Limb (tissue), 2 donors: ENCODE measurements around the gene PLEKHM3.
A peak's percentile ranks its signal among the peaks of the same experiment; 100 is the strongest.

Experiments used
- DNase-seq, 2 donors: peaks; one replicate each; pipeline ENCODE4 v3.0.0-alpha.2; 2016; ENCODE audit errors: extremely low spot score in 2 of 2

PLEKHM3 gene

DNA sequence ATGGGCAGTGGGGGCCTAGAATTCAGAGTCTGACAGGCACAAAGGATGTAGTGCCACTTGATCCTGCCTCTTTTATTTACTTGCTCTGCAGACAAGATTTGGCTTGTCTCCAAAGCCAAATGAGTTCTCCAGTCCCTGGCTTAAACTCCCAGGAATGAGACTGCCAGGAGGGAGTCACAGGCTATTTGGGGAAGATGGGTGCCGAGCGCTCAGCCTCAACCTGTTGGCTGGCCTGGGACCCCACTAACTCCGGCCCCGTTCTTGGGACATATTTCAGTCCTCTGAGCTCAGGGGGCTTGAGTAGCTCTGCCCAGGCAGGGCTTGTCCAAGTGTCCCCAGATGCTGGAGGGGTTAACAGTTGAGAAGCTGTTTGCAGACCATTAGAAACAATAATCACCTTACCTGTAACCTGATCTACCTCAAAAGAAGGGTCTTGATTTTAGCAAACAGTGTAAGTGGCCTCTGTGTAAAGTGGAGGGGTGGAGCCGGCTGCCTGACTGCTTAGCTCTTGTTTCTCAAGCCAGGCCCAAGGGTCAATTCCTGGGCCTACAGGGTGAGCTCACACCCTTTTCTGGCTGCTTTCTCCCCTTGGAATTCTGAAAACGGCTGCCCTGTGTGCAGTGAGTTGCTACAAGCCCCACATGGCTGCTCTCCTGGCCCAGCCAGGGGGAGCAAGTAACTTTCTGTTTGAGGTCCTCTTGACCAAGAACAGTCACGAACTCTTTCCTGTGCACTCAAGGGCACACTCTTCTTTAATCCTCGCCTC lies 228.6 kb downstream of the PLEKHM3 start:
- no peak for DNase-seq

DNA sequence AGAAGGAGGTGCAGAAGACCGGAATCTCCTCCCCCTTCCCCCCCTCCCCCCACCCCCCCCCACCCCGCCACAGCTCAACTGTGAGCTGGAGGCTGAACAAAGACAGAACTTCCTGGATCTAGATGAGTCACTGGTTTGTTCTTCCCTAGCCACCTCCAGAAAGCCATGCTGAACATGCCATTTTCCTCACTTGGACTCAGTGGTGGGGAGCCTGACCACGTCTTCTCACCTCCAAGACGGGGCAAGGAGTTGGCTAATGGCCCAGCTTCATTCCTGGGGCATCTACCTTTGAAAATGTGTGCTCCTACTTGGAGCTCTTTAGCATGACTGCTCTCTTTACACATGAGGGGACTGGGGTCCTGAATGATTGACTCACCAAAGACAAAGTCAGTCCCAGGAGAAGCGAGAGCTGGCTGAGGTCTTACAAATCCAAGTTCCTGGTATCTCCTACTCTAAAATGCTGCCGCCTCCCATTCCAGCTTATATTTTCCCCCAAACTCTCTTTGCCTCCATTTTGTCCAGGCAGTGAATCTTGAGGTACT lies 233.0 kb downstream of the PLEKHM3 start:
- DNase-seq = no peak

DNA sequence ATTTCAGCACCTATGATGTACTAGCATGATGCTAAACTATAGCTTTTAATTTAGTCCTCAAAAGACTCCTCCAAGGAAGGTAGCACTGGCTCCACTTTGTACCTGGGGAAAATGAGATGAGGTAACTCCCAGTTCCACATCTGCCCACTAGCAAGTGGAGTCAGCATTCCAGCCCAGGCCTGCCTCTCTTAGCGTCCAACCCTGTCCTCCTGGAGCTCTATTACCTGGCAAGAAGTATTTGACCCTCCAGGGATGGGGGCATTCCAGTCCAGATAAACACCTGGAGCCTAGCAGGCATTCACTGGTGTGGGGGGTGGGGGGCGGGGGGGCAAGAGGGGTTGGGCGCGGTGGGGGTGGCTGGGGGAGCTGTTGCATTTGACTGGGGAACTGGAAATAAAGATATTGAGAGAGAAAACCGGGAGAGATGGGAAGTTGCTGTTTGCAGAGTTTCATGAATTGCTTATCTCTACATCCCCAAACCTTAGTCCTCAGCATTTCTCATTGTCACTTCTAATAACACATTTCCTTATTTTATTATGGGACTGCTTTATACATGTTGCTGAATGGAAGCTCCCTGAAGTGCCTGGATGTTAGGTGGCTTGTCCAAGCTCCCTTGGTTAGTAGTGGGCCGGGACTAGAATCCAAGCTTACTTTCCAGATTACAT lies 233.6 kb downstream of the PLEKHM3 start:
- DNase-seq = no peak

DNA sequence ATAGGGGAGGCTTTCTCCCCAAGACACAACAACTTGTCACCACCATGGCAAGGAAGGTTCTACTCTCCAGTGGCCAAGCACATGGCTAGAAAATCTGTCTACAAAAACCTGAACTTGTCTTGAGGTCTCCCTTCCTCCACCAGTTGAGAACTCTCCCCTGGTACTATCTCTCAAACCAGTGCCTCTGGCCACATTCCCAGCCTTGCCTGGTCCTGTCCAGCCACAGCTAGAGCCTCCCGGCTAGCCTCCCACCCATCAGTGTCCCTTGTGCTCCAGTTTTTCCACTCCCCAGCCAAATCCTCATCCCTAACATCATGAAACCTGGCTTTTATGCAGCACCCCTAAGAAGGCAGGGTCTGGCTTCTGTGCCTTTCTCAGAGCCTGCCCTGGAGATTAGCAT lies 234.4 kb downstream of the PLEKHM3 start:
- no peak for DNase-seq

DNA sequence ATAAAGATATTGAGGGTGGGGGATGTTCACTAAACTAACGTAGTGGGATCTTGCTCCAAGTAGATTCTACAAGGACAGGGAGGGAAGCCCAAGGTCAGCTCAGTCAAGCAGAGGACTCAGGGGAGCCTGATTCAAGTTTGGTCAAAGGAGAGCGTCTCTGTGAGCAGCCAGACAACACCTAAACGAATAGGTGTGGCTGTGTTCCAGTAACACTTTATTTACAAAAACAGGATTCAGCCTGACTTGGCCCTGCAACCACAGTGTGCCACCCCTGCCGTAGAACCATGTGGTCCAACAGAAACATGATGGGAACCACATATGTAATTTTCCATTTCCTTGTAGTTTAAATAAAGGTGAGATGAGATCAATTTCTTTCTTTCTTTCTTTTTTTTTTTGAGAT lies 237.5 kb downstream of the PLEKHM3 start:
- no peak for DNase-seq

DNA sequence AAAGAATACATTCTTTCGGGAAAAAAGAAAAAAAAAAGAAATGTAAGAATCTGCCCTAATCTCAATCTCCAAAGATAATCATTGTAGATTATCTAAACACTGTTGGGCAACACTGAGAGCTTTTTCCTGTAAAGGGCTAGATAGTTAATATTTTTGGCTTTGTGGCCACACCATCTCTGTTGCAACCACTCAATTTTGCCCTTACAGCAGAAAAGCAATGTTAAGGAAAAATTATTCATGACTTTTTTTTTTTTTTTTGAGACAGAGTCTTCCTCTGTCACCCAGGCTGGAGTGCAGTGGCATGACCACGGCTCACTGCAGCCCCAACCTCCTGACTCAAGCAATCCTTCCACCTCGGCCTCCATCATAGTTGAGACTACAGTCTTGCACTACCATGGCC lies 238.3 kb downstream of the PLEKHM3 start:
- no peak for DNase-seq

DNA sequence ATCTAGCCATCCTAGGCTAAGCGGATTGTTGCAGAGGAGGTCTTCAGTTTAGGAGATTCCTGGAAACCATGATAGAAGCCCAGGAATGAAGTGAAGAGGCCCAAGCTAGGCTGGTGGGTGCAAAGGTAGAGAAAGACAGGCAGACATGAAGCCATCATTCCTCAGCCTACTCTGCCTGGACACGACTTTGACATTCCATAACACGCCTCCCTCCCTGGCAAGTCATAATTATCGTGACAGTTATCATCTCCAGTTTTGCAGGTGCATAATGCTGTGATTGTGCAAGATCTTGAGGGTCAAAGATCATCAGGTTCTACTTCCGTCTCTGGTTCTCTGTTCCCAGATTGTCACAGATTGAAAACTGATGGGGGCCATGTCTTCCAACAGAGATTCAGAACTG lies 240.4 kb downstream of the PLEKHM3 start:
- DNase-seq = no peak

DNA sequence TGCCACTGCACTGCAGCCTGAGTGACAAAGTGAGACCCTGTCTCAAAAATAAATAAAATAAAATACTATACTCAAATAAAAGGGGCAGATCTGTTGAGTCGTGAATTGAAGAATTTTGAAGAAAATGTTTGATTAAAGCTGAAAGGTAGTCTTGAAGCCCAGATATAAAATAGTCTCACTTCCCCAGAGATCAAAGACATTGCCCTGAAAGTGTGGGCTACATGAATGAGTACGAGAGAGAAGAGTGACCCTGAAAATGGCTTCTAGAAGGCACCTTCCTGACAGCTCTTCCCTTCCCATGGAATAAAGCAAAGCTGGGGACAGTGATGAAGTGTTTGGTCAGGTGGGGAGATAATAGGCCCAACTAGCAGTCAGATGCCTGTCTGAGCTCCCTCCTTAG lies 241.8 kb downstream of the PLEKHM3 start:
- DNase-seq = no peak

DNA sequence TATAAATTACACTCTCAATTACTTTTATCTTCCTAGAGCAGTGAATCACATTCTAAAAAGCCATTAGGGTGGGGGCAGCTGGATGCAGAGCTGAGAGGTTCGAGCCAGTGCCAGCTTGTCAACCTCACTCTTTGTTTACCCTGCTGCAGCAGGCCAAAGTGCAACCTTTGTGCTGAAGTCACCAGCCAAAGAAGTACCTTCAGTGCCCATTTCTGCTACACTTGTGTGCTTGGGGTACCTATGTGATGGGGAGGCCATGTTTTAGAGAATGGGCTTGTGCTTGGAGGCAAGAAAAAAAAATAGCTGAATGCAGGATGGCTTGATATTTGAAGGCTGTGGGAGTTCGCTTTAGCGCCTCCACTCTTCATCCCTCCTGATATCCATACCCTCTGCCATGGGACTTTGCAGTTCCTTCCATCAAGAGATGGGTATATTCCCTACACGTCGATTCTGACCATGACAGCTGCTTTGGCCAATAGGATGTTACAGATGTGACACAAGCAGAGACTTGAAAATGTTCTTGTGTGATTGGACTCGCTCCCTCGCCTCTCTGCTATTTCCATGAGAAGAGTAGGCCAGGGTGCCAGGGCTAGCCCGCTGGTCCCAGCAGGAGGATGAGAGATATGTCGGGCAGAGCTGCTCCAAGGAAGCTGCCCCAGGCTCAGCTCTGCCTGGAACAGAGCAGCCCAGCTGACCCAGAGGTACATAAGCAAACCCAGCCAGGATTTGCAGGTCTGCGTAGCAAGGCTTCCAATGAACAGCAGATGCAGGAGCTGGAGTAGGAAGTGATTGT lies 242.9 kb downstream of the PLEKHM3 start:
- DNase-seq = no peak

DNA sequence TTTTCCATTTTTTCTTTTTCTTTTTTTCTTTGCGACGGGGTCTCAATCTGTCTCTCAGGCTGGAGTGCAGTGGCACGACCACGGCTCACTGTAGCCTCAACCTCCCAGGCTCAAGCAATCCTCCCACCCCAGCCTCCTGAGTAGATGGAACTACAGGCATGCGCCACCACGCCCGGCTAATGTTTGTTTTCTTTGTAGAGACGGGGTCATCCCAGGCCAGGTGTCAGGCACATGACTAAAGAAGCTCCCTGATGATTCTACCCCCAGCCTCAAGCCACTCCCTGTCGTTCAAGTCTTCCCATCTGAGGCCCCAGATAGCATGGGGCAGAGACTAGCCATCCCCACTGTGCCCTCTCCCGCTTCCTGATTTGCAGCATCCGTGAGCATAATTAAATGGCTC lies 245.8 kb downstream of the PLEKHM3 start:
- DNase-seq = no peak

DNA sequence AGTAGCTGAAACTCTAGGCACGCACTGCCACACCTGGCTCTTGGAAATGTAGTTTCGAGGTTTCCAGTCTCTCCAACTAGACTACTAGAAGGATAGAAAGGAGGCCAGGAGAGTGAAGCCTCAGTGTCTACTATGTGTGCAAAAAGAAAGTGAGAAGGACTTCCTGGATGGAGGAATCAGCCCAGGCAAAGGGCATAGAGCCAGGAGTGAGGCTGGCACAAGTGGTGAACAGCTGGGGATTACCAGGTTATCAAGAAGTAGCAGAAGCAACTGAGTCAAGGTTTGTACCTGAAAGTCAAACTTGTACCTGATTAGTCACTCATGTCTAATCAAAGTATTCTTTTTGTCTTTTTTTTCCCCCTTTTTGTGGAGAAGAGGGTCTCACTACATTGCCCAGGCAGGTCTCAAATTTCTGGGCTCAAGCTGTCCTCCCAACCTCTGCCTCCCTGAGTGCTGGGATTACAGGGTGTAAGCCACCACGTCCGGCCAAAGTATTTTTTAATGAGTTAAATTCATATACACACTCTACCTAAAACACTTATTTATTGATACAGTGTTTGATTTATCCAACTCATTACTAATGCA lies 246.9 kb downstream of the PLEKHM3 start:
- DNase-seq = no peak

DNA sequence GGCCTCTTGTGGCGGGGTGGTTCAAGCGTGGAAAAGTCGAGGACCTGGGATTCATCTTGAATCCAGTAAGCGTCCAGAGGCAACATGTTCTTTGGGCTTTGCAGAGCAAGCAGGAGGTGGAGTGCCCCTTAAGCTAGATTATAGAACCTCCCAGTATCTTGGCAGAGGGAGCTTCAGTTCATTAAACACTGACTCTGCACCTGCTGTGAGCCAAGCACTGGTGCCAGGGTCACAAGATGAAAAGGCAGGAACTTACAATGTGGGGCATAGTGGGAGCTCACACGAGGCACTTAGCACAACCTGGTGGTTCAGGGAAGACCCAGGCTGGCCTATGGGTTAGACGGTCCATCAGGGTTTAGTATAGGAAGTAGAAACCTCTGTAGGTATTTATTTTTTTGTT lies 248.2 kb downstream of the PLEKHM3 start:
- DNase-seq = no peak

DNA sequence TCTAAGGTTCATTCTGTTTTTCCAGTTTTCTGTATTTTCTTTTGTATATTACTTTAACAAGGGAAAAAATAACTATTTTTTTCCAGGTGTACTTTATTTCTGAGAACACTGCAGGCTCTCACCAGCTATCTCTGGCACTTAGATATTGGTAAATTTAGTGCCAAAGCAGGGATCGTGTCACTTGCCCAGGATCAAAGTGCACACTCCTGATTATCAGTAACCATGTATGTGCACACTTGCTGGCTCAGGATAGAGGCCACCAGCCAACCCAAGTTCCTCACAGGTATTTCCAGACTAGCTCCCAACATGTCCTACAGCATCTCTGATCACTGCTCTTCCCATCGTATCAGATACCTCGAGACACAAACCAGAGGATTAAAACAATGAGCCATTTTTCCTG lies 249.9 kb downstream of the PLEKHM3 start:
- DNase-seq = no peak

DNA sequence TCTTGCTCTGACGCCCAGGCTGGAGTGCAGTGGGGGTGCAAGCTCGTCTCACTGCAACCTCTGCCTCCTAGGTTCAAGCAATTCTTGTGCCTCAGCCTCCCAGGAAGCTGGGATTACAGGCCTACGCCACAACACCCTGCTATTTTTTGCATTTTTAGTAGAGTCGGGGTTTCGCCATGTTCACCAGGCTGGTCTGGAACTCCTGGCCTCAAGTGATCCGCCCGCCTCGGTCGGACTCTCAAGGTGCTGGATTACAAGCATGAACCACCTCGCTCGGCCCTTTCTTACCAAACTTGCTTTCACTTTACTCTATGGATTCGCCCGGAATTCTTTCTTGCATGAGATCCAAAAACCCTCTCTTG lies 252.5 kb downstream of the PLEKHM3 start:
- no peak for DNase-seq

DNA sequence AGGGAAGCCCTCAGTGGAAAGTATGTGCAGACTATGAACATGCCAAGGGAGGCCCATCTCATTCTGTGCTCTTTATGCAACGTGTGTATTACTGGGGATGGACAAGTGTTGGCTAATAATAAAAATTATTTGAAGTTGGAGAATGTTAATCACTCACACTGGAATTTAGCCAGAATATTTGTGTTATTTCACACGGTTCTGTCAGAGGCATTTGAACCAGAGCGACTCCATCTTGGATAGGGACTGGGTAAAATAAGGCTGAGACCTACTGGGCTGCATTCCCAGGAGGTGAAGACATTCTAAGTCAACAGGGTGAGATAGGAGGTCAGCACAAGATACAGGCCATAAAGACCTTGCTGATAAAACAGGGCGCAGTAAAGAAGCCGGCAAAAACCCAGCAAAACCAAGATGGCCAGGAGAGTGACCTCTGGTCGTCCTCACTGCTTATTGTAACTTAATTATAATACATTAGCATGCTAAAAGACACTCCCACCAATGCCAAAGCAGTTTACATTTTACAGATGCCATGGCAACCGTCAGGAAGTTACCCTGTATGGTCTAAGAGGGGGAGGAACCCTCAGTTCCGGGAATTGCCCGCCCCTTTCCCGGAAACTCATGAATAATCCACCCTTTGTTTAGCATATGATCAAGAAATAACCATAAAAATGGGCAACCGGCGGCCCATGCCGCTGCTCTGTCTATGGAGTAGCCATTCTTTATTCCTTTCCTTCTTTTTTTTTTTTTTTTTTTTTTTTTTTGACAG lies 253.1 kb downstream of the PLEKHM3 start:
- peak in 1 of 2 donors; percentile 38 for DNase-seq

DNA sequence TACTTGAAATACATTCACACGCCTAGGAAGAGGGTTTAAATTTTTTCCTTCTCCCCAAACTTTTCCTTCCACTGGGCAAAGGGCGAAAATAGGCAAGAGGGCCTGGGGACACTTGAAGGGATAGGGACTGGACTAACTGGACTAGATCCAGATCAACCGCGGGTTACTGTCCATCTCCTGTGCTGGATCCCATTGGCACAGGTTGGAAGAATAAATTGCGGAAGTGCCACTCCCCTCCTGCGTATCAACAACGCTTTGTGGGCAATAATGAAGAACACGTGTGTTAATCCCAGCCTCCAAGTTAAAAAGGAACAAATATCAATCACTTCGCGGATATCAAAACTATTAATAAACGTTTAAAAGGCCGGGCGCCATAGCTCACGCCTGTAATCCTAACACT lies 253.9 kb downstream of the PLEKHM3 start:
- no peak for DNase-seq
